HepG2 (cell line): ENCODE measurements around the gene GRHPR. TPM values are rescaled to one million over a fixed set of nuclear protein-coding genes. Genes with fewer than 3 reads are reported as not detected.

Experiments used
- ADNP ChIP-seq: sonication (generic); formaldehyde crosslinking; IDR thresholded peaks from 2 replicates; pipeline ENCODE4 v1.4.0; 2020; ENCODE audit warnings: missing genetic modification reagents
- ASH2L ChIP-seq: fragments of 300-600, 200-600 bp; sonication (generic); IDR thresholded peaks from 2 replicates; pipeline ENCODE4 v1.7.0; 2017; ENCODE audit warnings: low read depth, mild to moderate bottlenecking, moderate library complexity, mixed read lengths, low read length; ENCODE audit not compliant: insufficient read length
- DR1 ChIP-seq: sonication (generic); formaldehyde crosslinking; IDR thresholded peaks from 2 replicates; pipeline ENCODE4 v1.8.0; 2021; ENCODE audit warnings: mild to moderate bottlenecking, missing genetic modification reagents, inconsistent platforms
- FLYWCH1 ChIP-seq: sonication (generic); formaldehyde crosslinking; IDR thresholded peaks from 2 replicates; pipeline ENCODE4 v1.8.1; 2023; ENCODE audit warnings: mild to moderate bottlenecking, missing genetic modification reagents
- HOXA5 ChIP-seq: sonication (generic); formaldehyde crosslinking; IDR thresholded peaks from 2 replicates; pipeline ENCODE4 v1.4.0; 2020; ENCODE audit warnings: missing genetic modification reagents
- HOXA7 ChIP-seq: sonication (generic); formaldehyde crosslinking; IDR thresholded peaks from 2 replicates; pipeline ENCODE4 v1.8.1; 2022; ENCODE audit warnings: mild to moderate bottlenecking, missing genetic modification reagents, moderate library complexity
- JDP2 ChIP-seq: sonication (generic); formaldehyde crosslinking; IDR thresholded peaks from 2 replicates; pipeline ENCODE4 v1.8.1; 2022; ENCODE audit warnings: missing genetic modification reagents, borderline replicate concordance
- NR1H2 ChIP-seq: sonication (generic); formaldehyde crosslinking; IDR thresholded peaks from 2 replicates; pipeline ENCODE4 v1.8.1; 2022; ENCODE audit warnings: low read depth, missing genetic modification reagents, borderline replicate concordance
- PHF8 ChIP-seq: sonication (generic); formaldehyde crosslinking; IDR thresholded peaks from 2 replicates; pipeline ENCODE4 v1.5.0; 2020; ENCODE audit warnings: missing genetic modification reagents
- RNF2 ChIP-seq: fragments of 450-650 bp; conservative IDR thresholded peaks from 2 replicates; pipeline ENCODE4 v1.6.1; 2016; ENCODE audit warnings: low read depth
- SMYD3 ChIP-seq: sonication (generic); formaldehyde crosslinking; IDR thresholded peaks from 2 replicates; pipeline ENCODE4 v1.8.1; 2023; ENCODE audit warnings: mild to moderate bottlenecking, missing genetic modification reagents
- TP53 ChIP-seq: sonication (generic); formaldehyde crosslinking; conservative IDR thresholded peaks from 2 replicates; pipeline ENCODE4 v1.4.0; 2020; ENCODE audit warnings: missing genetic modification reagents
- ZBTB7B ChIP-seq: sonication (generic); formaldehyde crosslinking; IDR thresholded peaks from 2 replicates; pipeline ENCODE4 v1.4.0; 2020; ENCODE audit warnings: missing genetic modification reagents
- ZNF333 ChIP-seq: sonication (generic); formaldehyde crosslinking; IDR thresholded peaks from 2 replicates; pipeline ENCODE4 v1.4.0; 2020; ENCODE audit warnings: mild to moderate bottlenecking, missing genetic modification reagents, borderline replicate concordance
- ZNF430 ChIP-seq: sonication (generic); formaldehyde crosslinking; IDR thresholded peaks from 2 replicates; pipeline ENCODE4 v1.9.0; 2021; ENCODE audit warnings: mild to moderate bottlenecking, missing genetic modification reagents
- ZNF451 ChIP-seq: sonication (generic); formaldehyde crosslinking; IDR thresholded peaks from 2 replicates; pipeline ENCODE4 v1.5.0; 2020; ENCODE audit warnings: mild to moderate bottlenecking, missing genetic modification reagents
- ZNF616 ChIP-seq: sonication (generic); formaldehyde crosslinking; IDR thresholded peaks from 2 replicates; pipeline ENCODE4 v1.5.0; 2020; ENCODE audit warnings: low read depth, mild to moderate bottlenecking, missing genetic modification reagents
- ZSCAN30 ChIP-seq: sonication (generic); formaldehyde crosslinking; IDR thresholded peaks from 2 replicates; pipeline ENCODE4 v1.5.0; 2020; ENCODE audit warnings: mild to moderate bottlenecking, missing genetic modification reagents
- polyA plus RNA-seq, 8 experiments: library from polyadenylated mRNA; depleted of rRNA in 3 of 8; stranded (reverse) in 7 of 8; unstranded in 1 of 8; fragments of >200 nt; fragmentation: Illumina TruSeq in 4 of 8; extraction: Trizol in 4 of 8; gene quantifications; 2 replicates each; pipeline versions ENCODE4 v1.2.1 to v1.2.3, GENCODE V29; 2011 to 2016; ENCODE audit warnings: low read depth in 4 of 8, missing spikeins in 1 of 8, mixed read lengths in 1 of 8; ENCODE audit not compliant: insufficient read depth in 1 of 8
- total RNA-seq, 5 experiments: library from RNA; depleted of rRNA; stranded (reverse); fragments of >200 nt; fragmentation: Illumina TruSeq; extraction: Trizol; gene quantifications; 2 replicates each; pipeline ENCODE4 v1.2.3, GENCODE V29; 2016; ENCODE audit warnings: low read depth in 1 of 5
- TF ChIP-seq, protein P1 (sequence below): fragments of 450-650 bp; IDR thresholded peaks from 2 replicates; pipeline ENCODE4 v1.6.1; 2017; ENCODE audit warnings: mild to moderate bottlenecking
- TF ChIP-seq, protein P2 (sequence below): sonication (generic); formaldehyde crosslinking; IDR thresholded peaks from 2 replicates; pipeline ENCODE4 v1.8.0; 2022; ENCODE audit warnings: low read depth, missing genetic modification reagents
- TF ChIP-seq, protein P3 (sequence below): sonication (generic); formaldehyde crosslinking; IDR thresholded peaks from 2 replicates; pipeline ENCODE4 v1.4.0; 2020; ENCODE audit warnings: mild to moderate bottlenecking, missing genetic modification reagents, borderline replicate concordance

Gene GRHPR
- total and polyA plus RNA-seq, 2 of the 13 experiments (the other 11 are each of a cell fraction or from before 2014, with no cell fraction given) = 113 to 115 TPM

DNA sequence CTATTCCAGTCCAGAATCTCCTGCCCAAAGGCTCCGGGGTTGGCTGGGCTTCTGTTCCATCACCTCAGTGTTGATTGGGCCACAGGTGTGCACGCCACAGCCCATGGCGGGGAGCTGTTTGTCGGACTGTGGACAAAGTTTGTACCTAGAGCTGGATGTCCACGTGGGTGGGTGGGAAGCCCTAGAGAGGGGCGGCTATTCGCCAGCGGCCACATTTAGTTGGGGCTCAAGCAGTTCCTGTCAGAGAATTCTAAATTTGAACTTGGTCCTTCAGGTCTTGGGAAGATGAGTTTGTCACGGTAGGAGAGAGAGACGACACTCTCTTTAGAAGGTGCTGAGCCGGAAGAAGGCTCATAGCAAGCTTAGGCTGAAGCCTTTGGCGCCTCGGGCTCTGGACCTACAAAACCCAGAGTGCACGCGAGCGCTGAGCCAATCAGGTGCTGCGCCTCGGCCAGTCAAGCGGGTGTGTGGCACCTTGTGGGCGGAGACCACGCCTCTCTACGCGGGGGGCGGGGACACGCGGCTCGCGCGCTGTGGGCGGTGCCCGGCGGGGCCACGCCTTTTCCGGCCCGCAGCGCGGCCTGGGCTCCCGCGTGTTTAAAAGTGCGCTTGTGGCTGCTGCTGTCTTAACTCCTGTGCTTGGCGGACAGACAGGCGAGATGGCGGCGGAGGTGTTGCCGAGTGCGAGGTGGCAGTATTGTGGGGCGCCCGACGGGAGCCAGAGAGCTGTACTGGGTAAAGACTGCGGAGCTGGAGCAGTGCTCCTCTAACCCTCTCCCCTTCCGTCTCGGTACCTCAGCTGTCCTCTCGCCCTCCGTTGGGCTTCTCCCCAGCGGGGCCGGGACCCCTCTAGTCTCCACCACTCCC is 63.1 kb downstream of the GRHPR start, which contains the start of gene POLR1E (continued):
- peak; percentile 55 for TF ChIP-seq ASH2L
- TF ChIP-seq, protein P1, sequence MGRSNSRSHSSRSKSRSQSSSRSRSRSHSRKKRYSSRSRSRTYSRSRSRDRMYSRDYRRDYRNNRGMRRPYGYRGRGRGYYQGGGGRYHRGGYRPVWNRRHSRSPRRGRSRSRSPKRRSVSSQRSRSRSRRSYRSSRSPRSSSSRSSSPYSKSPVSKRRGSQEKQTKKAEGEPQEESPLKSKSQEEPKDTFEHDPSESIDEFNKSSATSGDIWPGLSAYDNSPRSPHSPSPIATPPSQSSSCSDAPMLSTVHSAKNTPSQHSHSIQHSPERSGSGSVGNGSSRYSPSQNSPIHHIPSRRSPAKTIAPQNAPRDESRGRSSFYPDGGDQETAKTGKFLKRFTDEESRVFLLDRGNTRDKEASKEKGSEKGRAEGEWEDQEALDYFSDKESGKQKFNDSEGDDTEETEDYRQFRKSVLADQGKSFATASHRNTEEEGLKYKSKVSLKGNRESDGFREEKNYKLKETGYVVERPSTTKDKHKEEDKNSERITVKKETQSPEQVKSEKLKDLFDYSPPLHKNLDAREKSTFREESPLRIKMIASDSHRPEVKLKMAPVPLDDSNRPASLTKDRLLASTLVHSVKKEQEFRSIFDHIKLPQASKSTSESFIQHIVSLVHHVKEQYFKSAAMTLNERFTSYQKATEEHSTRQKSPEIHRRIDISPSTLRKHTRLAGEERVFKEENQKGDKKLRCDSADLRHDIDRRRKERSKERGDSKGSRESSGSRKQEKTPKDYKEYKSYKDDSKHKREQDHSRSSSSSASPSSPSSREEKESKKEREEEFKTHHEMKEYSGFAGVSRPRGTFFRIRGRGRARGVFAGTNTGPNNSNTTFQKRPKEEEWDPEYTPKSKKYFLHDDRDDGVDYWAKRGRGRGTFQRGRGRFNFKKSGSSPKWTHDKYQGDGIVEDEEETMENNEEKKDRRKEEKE = no peak
- TF ChIP-seq RNF2 = 0 out of 2 replicates have a peak, but pooled peaks have one; percentile 30
- TF ChIP-seq HOXA5 = peak; percentile 43; the same call in 1 of the 2 replicates
- TF ChIP-seq JDP2 (CRISPR knock-in tag) = no peak
- TF ChIP-seq ZNF333 (CRISPR knock-in tag) = peak; percentile 46; the same call in 1 of the 2 replicates
- no peak for TF ChIP-seq ADNP (CRISPR knock-in tag)
- TF ChIP-seq ZSCAN30 = no peak
- peak; percentile 84 for TF ChIP-seq ZNF430
- TF ChIP-seq, protein P2, sequence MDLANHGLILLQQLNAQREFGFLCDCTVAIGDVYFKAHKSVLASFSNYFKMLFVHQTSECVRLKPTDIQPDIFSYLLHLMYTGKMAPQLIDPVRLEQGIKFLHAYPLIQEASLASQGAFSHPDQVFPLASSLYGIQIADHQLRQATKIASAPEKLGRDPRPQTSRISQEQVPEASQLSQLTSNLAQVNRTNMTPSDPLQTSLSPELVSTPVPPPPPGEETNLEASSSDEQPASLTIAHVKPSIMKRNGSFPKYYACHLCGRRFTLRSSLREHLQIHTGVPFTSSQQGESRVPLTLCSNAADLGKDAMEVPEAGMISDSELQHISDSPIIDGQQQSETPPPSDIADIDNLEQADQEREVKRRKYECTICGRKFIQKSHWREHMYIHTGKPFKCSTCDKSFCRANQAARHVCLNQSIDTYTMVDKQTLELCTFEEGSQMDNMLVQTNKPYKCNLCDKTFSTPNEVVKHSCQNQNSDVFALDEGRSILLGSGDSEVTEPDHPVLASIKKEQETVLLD (CRISPR knock-in tag) = no peak
- TF ChIP-seq NR1H2 (CRISPR knock-in tag) = no peak
- peak; percentile 83 for TF ChIP-seq PHF8
- TF ChIP-seq ZBTB7B (CRISPR knock-in tag) = 0 out of 2 replicates have a peak, but pooled peaks have one; percentile 33
- TF ChIP-seq TP53 (CRISPR knock-in tag) = no peak
- no peak for TF ChIP-seq FLYWCH1 (CRISPR knock-in tag)
- TF ChIP-seq ZNF451 (CRISPR knock-in tag) = no peak
- TF ChIP-seq HOXA7 (CRISPR knock-in tag) = no peak
- TF ChIP-seq DR1 (CRISPR knock-in tag) = peak; percentile 88
- TF ChIP-seq SMYD3 (CRISPR knock-in tag) = 0 out of 2 replicates have a peak, but pooled peaks have one; percentile 22
- TF ChIP-seq ZNF616 = no peak
- TF ChIP-seq, protein P3, sequence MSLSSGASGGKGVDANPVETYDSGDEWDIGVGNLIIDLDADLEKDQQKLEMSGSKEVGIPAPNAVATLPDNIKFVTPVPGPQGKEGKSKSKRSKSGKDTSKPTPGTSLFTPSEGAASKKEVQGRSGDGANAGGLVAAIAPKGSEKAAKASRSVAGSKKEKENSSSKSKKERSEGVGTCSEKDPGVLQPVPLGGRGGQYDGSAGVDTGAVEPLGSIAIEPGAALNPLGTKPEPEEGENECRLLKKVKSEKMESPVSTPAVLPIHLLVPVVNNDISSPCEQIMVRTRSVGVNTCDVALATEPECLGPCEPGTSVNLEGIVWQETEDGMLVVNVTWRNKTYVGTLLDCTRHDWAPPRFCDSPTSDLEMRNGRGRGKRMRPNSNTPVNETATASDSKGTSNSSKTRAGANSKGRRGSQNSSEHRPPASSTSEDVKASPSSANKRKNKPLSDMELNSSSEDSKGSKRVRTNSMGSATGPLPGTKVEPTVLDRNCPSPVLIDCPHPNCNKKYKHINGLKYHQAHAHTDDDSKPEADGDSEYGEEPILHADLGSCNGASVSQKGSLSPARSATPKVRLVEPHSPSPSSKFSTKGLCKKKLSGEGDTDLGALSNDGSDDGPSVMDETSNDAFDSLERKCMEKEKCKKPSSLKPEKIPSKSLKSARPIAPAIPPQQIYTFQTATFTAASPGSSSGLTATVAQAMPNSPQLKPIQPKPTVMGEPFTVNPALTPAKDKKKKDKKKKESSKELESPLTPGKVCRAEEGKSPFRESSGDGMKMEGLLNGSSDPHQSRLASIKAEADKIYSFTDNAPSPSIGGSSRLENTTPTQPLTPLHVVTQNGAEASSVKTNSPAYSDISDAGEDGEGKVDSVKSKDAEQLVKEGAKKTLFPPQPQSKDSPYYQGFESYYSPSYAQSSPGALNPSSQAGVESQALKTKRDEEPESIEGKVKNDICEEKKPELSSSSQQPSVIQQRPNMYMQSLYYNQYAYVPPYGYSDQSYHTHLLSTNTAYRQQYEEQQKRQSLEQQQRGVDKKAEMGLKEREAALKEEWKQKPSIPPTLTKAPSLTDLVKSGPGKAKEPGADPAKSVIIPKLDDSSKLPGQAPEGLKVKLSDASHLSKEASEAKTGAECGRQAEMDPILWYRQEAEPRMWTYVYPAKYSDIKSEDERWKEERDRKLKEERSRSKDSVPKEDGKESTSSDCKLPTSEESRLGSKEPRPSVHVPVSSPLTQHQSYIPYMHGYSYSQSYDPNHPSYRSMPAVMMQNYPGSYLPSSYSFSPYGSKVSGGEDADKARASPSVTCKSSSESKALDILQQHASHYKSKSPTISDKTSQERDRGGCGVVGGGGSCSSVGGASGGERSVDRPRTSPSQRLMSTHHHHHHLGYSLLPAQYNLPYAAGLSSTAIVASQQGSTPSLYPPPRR (CRISPR knock-in tag) = peak; percentile 27; the same call in 1 of the 2 replicates
